GM19193 (cell line): ENCODE results near the gene RAI14.

ENCODE experiments used
- POLR2A ChIP-seq: IDR thresholded peaks from 4 replicates; pipeline ENCODE4 v1.6.1; 2011; ENCODE audit not compliant: insufficient read depth, insufficient read length; ENCODE audit errors: extremely low read depth

The RAI14 gene

GRCh38 chr5:34717426-34718327, 61.5 kb downstream of the RAI14 start:
- no peak for TF ChIP-seq POLR2A

GRCh38 chr5:34718516-34718915, 62.4 kb downstream of the RAI14 start:
- TF ChIP-seq POLR2A, result no peak

GRCh38 chr5:34719029-34719428, 62.9 kb downstream of the RAI14 start:
- no peak for TF ChIP-seq POLR2A

GRCh38 chr5:34721327-34721726, 65.2 kb downstream of the RAI14 start:
- TF ChIP-seq POLR2A, result no peak

GRCh38 chr5:34722183-34722582, 66.1 kb downstream of the RAI14 start:
- TF ChIP-seq POLR2A, result no peak

- TF ChIP-seq POLR2A, result no peak
These were observed 68.6 kb downstream of the RAI14 start for GRCh38 chr5:34724741-34725140.

- no peak for TF ChIP-seq POLR2A
These were observed 72.1 kb downstream of the RAI14 start for GRCh38 chr5:34728236-34728635.

GRCh38 chr5:34731435-34732232, 75.5 kb downstream of the RAI14 start:
- TF ChIP-seq POLR2A, result no peak

- TF ChIP-seq POLR2A, result no peak
These were observed 78.2 kb downstream of the RAI14 start for GRCh38 chr5:34734326-34734725.

- no peak for TF ChIP-seq POLR2A
These were observed 79.6 kb downstream of the RAI14 start for GRCh38 chr5:34735491-34736426.

GRCh38 chr5:34736445-34737115, 80.5 kb downstream of the RAI14 start:
- no peak for TF ChIP-seq POLR2A

- TF ChIP-seq POLR2A, result no peak
These were observed 81.6 kb downstream of the RAI14 start for GRCh38 chr5:34737731-34738130.

- no peak for TF ChIP-seq POLR2A
These were observed 82.3 kb downstream of the RAI14 start for GRCh38 chr5:34738381-34738780.

- TF ChIP-seq POLR2A, result no peak
These were observed 84.3 kb downstream of the RAI14 start for GRCh38 chr5:34740389-34740806.

- no peak for TF ChIP-seq POLR2A
These were observed 85.9 kb downstream of the RAI14 start for GRCh38 chr5:34742061-34742460.

GRCh38 chr5:34743878-34744277, 87.8 kb downstream of the RAI14 start:
- no peak for TF ChIP-seq POLR2A
